H9 (cell line): ENCODE measurements around the gene SEPTIN12. TPM values are rescaled to one million over a fixed set of nuclear protein-coding genes. Genes with fewer than 3 reads are reported as not detected.

Experiments
- DNase-seq: peaks from one replicate; pipeline ENCODE4 v3.0.0-alpha.2; 2017
- H2AFZ ChIP-seq: one replicate; pipeline ENCODE4 v1.6.1; 2013; ENCODE audit warnings: mild to moderate bottlenecking, low read length, control low read depth, moderate library complexity
- H2AK5ac ChIP-seq: 2 replicates; pipeline ENCODE4 v1.6.1; 2013; ENCODE audit warnings: low read length, control low read depth, mixed read lengths; ENCODE audit not compliant: insufficient read length
- H2BK120ac ChIP-seq: one replicate; pipeline ENCODE4 v1.6.1; 2013; ENCODE audit warnings: low read depth, mild to moderate bottlenecking, low read length, control low read depth, inconsistent platforms; ENCODE audit not compliant: poor library complexity, severe bottlenecking
- H2BK12ac ChIP-seq: 2 replicates; pipeline ENCODE4 v1.6.1; 2013; ENCODE audit warnings: low read length, control low read depth, mixed read lengths, low read depth; ENCODE audit not compliant: insufficient read length
- H2BK15ac ChIP-seq: 2 replicates; pipeline ENCODE4 v1.6.1; 2013; ENCODE audit warnings: low read depth, low read length, control low read depth
- H2BK20ac ChIP-seq: one replicate; pipeline ENCODE4 v1.6.1; 2013; ENCODE audit warnings: low read depth, mild to moderate bottlenecking, low read length, control low read depth, inconsistent platforms; ENCODE audit not compliant: poor library complexity, severe bottlenecking
- H2BK5ac ChIP-seq: 2 replicates; pipeline ENCODE4 v1.6.1; 2013; ENCODE audit warnings: low read length, control low read depth, mixed read lengths; ENCODE audit not compliant: insufficient read length
- H3K14ac ChIP-seq: 2 replicates; pipeline ENCODE4 v1.6.1; 2013; ENCODE audit warnings: low read length, control low read depth; ENCODE audit not compliant: insufficient read depth
- H3K18ac ChIP-seq: 2 replicates; pipeline ENCODE4 v1.6.1; 2013; ENCODE audit warnings: low read depth, mild to moderate bottlenecking, mixed read lengths, low read length, control low read depth; ENCODE audit not compliant: insufficient read length
- H3K23ac ChIP-seq: 2 replicates; pipeline ENCODE4 v1.6.1; 2013; ENCODE audit warnings: low read length, control low read depth, mixed read lengths, low read depth; ENCODE audit not compliant: insufficient read length
- H3K23me2 ChIP-seq: 2 replicates; pipeline ENCODE4 v1.6.1; 2013; ENCODE audit warnings: low read depth, mild to moderate bottlenecking, mixed read lengths, low read length, control low read depth; ENCODE audit not compliant: insufficient read length, poor library complexity, severe bottlenecking
- H3K27ac ChIP-seq: 2 replicates; pipeline ENCODE4 v1.5.1; 2013; ENCODE audit warnings: low read length, control low read depth, mixed read lengths, low read depth; ENCODE audit not compliant: insufficient read length
- H3K27me3 ChIP-seq: 2 replicates; pipeline ENCODE4 v1.6.1; 2013; ENCODE audit warnings: low read length, control low read depth, inconsistent platforms; ENCODE audit not compliant: insufficient read depth
- H3K4ac ChIP-seq: 2 replicates; pipeline ENCODE4 v1.6.1; 2013; ENCODE audit warnings: low read depth, mild to moderate bottlenecking, control low read depth, inconsistent platforms, low read length, moderate library complexity
- H3K4me1 ChIP-seq: 2 replicates; pipeline ENCODE4 v1.6.1; 2013; ENCODE audit warnings: low read length, control low read depth, inconsistent platforms; ENCODE audit not compliant: insufficient read depth
- H3K4me2 ChIP-seq: 2 replicates; pipeline ENCODE4 v1.6.1; 2013; ENCODE audit warnings: low read length, control low read depth, mixed read lengths; ENCODE audit not compliant: insufficient read length, insufficient read depth
- H3K56ac ChIP-seq: 2 replicates; pipeline ENCODE4 v1.6.1; 2013; ENCODE audit warnings: low read depth, mild to moderate bottlenecking, mixed read lengths, low read length, control low read depth; ENCODE audit not compliant: insufficient read length
- H3K79me1 ChIP-seq: 2 replicates; pipeline ENCODE4 v1.6.1; 2013; ENCODE audit warnings: low read depth, mild to moderate bottlenecking, moderate library complexity, low read length, control low read depth, inconsistent platforms; ENCODE audit not compliant: insufficient read depth, poor library complexity, severe bottlenecking
- H3K79me2 ChIP-seq: 2 replicates; pipeline ENCODE4 v1.6.1; 2013; ENCODE audit warnings: low read length, control low read depth, inconsistent platforms; ENCODE audit not compliant: insufficient read depth
- H3K9ac ChIP-seq: 2 replicates; pipeline ENCODE4 v1.6.1; 2013; ENCODE audit warnings: low read length, control low read depth, mixed read lengths; ENCODE audit not compliant: insufficient read length; ENCODE audit errors: extremely low read depth
- H3K9me3 ChIP-seq: one replicate; pipeline ENCODE4 v1.6.1; 2013; ENCODE audit warnings: low read depth, low read length, inconsistent platforms; ENCODE audit not compliant: control insufficient read depth
- H3T11ph ChIP-seq: one replicate; pipeline ENCODE4 v1.6.1; 2013; ENCODE audit warnings: mild to moderate bottlenecking, low read length, control low read depth, inconsistent platforms
- H4K20me1 ChIP-seq: one replicate; pipeline ENCODE4 v1.6.1; 2013; ENCODE audit not compliant: control insufficient read depth, insufficient read length, insufficient read depth
- H4K5ac ChIP-seq: 2 replicates; pipeline ENCODE4 v1.6.1; 2013; ENCODE audit warnings: low read depth, mild to moderate bottlenecking, mixed read lengths, low read length, control low read depth; ENCODE audit not compliant: insufficient read length
- H4K8ac ChIP-seq: replicated peaks from 2 replicates; pipeline ENCODE4 v1.6.1; 2013; ENCODE audit warnings: low read length, control low read depth, mixed read lengths, low read depth; ENCODE audit not compliant: insufficient read length
- H4K91ac ChIP-seq: 2 replicates; pipeline ENCODE4 v1.6.1; 2013; ENCODE audit warnings: low read depth, mild to moderate bottlenecking, moderate library complexity, mixed read lengths, low read length, control low read depth; ENCODE audit not compliant: insufficient read length
- H3K27ac Mint-ChIP-seq, 3 experiments: 2 replicates in 2 of 3; 3 replicates in 1 of 3; pipeline ENCODE4 v1.8.0; 2020 to 2021; ENCODE audit warnings: mixed read lengths in 3 of 3, mild to moderate bottlenecking in 1 of 3, moderate library complexity in 1 of 3
- H3K27me3 Mint-ChIP-seq: 2 replicates; pipeline ENCODE4 v1.8.0; 2021; ENCODE audit warnings: low read depth, mild to moderate bottlenecking, moderate library complexity, mixed read lengths
- H3K36me3 Mint-ChIP-seq, 3 experiments: 2 replicates in 2 of 3; 3 replicates in 1 of 3; pipeline ENCODE4 v1.8.0; 2020 to 2021; ENCODE audit warnings: low read depth in 3 of 3, mixed read lengths in 3 of 3; ENCODE audit not compliant: insufficient read depth in 1 of 3
- H3K4me1 Mint-ChIP-seq, 2 experiments: 2 replicates each; pipeline ENCODE4 v1.8.0; 2020; ENCODE audit warnings: mixed read lengths in 2 of 2
- H3K4me3 Mint-ChIP-seq, 2 experiments: 2 replicates in 1 of 2; 3 replicates in 1 of 2; pipeline ENCODE4 v1.8.0; 2020 to 2021; ENCODE audit warnings: mild to moderate bottlenecking in 2 of 2, mixed read lengths in 2 of 2, moderate library complexity in 1 of 2
- H3K9me3 Mint-ChIP-seq, 2 experiments: 2 replicates in 1 of 2; 3 replicates in 1 of 2; pipeline ENCODE4 v1.8.0; 2020; ENCODE audit warnings: mild to moderate bottlenecking in 2 of 2, mixed read lengths in 2 of 2, moderate library complexity in 1 of 2
- WGBS: extraction: QIAGEN DNeasy Blood & Tissue Kit; methylation state at CpG from one replicate; pipeline ENCODE4 v1.1.7; 2013; ENCODE audit warnings: missing lambda C conversion rate, low lambda C conversion rate, mixed read lengths; ENCODE audit not compliant: insufficient read length; ENCODE audit errors: extremely low coverage; 5-methylcytosine and 5-hydroxymethylcytosine counted together
- total RNA-seq: library from RNA; stranded (reverse); gene quantifications from 2 replicates; pipeline ENCODE4 v1.2.1, GENCODE V29; 2021
- TF ChIP-seq, protein P1 (sequence below): fragments of 200-600 bp; sonication (generic); conservative IDR thresholded peaks from 3 replicates; pipeline ENCODE4 v1.8.0; 2021; ENCODE audit warnings: antibody characterized with exemption, mild to moderate bottlenecking

Gene SEPTIN12
- total RNA-seq, 1 experiment from 2014 or later, result 0.48 TPM

DNA sequence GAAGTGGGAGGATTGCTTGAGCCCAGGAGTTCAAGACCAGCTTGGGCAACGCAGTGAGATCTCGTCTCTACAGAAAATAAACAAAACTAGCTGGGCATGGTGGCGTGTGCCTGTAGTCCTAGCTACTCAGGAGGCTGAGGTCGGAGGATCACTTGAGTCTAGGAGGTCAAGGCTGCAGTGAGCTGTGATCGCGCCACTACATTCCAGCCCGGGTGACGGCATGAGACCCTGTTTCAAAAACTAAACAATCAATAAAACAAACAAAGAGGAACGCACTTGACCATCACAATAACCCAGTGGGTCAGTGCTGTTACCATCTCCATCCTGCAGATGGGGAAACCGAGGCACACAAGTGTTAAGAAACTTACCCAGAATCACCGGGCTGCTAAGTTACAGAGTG, 34.9 kb downstream of the SEPTIN12 start:
- Mint-ChIP-seq H3K27ac (no peak overlapping the region), H3K36me3 (peaks cover 33 to 59% (median 56%) of the 10 kb centered on the region in 3 experiments), H3K4me3 (peak overlapping the region in 1 of 2 experiments; percentile 19; a peak in 1 of 5 replicates), H3K4me1 (no peaks in the 10 kb centered on the region), H3K27me3 (no peaks in the 10 kb centered on the region), H3K9me3 (peaks cover 7 to 9% of the 10 kb centered on the region in 2 experiments; a peak in 3 of 5 replicates)
- Histone ChIP-seq H3K4me2 (no peak overlapping the region), H3K14ac (no peak overlapping the region), H2AK5ac (no peak overlapping the region), H3T11ph (no peak overlapping the region), H3K27me3 (no peaks in the 10 kb centered on the region), H3K9ac (no peak overlapping the region), H2BK120ac (no peak overlapping the region), H3K4me1 (no peaks in the 10 kb centered on the region), H3K9me3 (no peaks in the 10 kb centered on the region), H2BK12ac (no peak overlapping the region), H3K4ac (no peak overlapping the region), H4K91ac (no peak overlapping the region), H3K18ac (no peak overlapping the region), H2BK15ac (no peak overlapping the region), H3K27ac (no peak overlapping the region), H4K20me1 (no peaks in the 10 kb centered on the region), H2BK20ac (no peak overlapping the region), H3K56ac (no peak overlapping the region), H3K79me2 (no peaks in the 10 kb centered on the region), H3K23me2 (no peaks in the 10 kb centered on the region), H2AFZ (no peak overlapping the region), H4K8ac (no peak overlapping the region), H3K79me1 (no peaks in the 10 kb centered on the region), H2BK5ac (no peak overlapping the region), H4K5ac (no peak overlapping the region), H3K23ac (no peak overlapping the region)
- DNase-seq, result no peak
- TF ChIP-seq, protein P1, sequence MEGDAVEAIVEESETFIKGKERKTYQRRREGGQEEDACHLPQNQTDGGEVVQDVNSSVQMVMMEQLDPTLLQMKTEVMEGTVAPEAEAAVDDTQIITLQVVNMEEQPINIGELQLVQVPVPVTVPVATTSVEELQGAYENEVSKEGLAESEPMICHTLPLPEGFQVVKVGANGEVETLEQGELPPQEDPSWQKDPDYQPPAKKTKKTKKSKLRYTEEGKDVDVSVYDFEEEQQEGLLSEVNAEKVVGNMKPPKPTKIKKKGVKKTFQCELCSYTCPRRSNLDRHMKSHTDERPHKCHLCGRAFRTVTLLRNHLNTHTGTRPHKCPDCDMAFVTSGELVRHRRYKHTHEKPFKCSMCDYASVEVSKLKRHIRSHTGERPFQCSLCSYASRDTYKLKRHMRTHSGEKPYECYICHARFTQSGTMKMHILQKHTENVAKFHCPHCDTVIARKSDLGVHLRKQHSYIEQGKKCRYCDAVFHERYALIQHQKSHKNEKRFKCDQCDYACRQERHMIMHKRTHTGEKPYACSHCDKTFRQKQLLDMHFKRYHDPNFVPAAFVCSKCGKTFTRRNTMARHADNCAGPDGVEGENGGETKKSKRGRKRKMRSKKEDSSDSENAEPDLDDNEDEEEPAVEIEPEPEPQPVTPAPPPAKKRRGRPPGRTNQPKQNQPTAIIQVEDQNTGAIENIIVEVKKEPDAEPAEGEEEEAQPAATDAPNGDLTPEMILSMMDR, result no peak
- no CpG with 5 or more reads among the region's 11 CpGs for WGBS
